K562 (cell line): ENCODE measurements around the gene RARRES2. TPM values are rescaled to one million over a fixed set of nuclear protein-coding genes. Genes with fewer than 3 reads are reported as not detected.
A peak's percentile ranks its signal among the peaks of the same experiment; 100 is the strongest.

Experiments used
- CAMTA2 ChIP-seq: fragments of 250-450 bp; sonication (Bioruptor Pico); conservative IDR thresholded peaks from 2 replicates; pipeline ENCODE4 v1.5.1; 2022
- DDX20 ChIP-seq: fragments of 450-650 bp; IDR thresholded peaks from 2 replicates; pipeline ENCODE4 v1.6.1; 2016; ENCODE audit warnings: missing genetic modification characterization, low read depth, mild to moderate bottlenecking, missing compliant biosample characterization, moderate library complexity
- KLF10 ChIP-seq: fragments of 250-450 bp; sonication (Bioruptor Pico); IDR thresholded peaks from 2 replicates; pipeline ENCODE4 v1.6.1; 2021; ENCODE audit warnings: matching md5 sums
- MGA ChIP-seq: fragments of 450-650 bp; IDR thresholded peaks from 2 replicates; pipeline ENCODE4 v1.6.1; 2016; ENCODE audit warnings: mild to moderate bottlenecking, moderate library complexity
- RBM34 ChIP-seq: fragments of 200-400 bp; formaldehyde crosslinking; IDR thresholded peaks from 2 replicates; pipeline ENCODE4 v1.6.1; 2018; ENCODE audit warnings: low read length, borderline replicate concordance; ENCODE audit not compliant: insufficient read depth
- RHOXF2B ChIP-seq: fragments of 250-450 bp; sonication (Bioruptor Pico); conservative IDR thresholded peaks from 2 replicates; pipeline ENCODE4 v1.5.1; 2021
- ZNF140 ChIP-seq: fragments of 250-450 bp; sonication (Bioruptor Pico); IDR thresholded peaks from 2 replicates; pipeline ENCODE4 v1.8.0; 2021; ENCODE audit warnings: moderate library complexity, mild to moderate bottlenecking, inconsistent platforms
- ZNF75A ChIP-seq: fragments of 450-650 bp; formaldehyde crosslinking; IDR thresholded peaks from 2 replicates; pipeline ENCODE4 v1.4.0; 2020; ENCODE audit warnings: mild to moderate bottlenecking
- polyA plus RNA-seq, 8 experiments: library from polyadenylated mRNA; depleted of rRNA in 4 of 8; stranded (reverse) in 5 of 8; unstranded in 3 of 8; fragments of >200 nt; fragmentation: Nextera tagmentation in 2 of 8; fragmentation: Illumina TruSeq in 1 of 8; extraction: Ambion mirVana in 2 of 8; extraction: Trizol in 1 of 8; gene quantifications; 2 replicates each; pipeline versions ENCODE4 v1.2.1 to v1.2.3, GENCODE V29; 2011 to 2014; ENCODE audit warnings: inconsistent platforms in 1 of 8, missing spikeins in 1 of 8
- total RNA-seq, 7 experiments: library from RNA; depleted of rRNA in 6 of 7; stranded (reverse); fragments of >200 nt in 6 of 7; fragmentation: Illumina TruSeq in 2 of 7; extraction: Trizol in 2 of 7; gene quantifications; 2 replicates each; pipeline versions ENCODE4 v1.2.1 to v1.2.3, GENCODE V29; 2011 to 2021; ENCODE audit warnings: low replicate concordance in 1 of 7
- TF ChIP-seq, protein P1 (sequence below): sonication (generic); formaldehyde crosslinking; IDR thresholded peaks from 2 replicates; pipeline ENCODE4 v1.8.1; 2023; ENCODE audit warnings: missing genetic modification reagents, mild to moderate bottlenecking, borderline replicate concordance

RARRES2 gene
- total and polyA plus RNA-seq, 9 of the 15 experiments (the other 6 are each of a cell fraction or from before 2014, with no cell fraction given): 0.11 to 1.7 (median 0.23) TPM; not detected in 6

DNA sequence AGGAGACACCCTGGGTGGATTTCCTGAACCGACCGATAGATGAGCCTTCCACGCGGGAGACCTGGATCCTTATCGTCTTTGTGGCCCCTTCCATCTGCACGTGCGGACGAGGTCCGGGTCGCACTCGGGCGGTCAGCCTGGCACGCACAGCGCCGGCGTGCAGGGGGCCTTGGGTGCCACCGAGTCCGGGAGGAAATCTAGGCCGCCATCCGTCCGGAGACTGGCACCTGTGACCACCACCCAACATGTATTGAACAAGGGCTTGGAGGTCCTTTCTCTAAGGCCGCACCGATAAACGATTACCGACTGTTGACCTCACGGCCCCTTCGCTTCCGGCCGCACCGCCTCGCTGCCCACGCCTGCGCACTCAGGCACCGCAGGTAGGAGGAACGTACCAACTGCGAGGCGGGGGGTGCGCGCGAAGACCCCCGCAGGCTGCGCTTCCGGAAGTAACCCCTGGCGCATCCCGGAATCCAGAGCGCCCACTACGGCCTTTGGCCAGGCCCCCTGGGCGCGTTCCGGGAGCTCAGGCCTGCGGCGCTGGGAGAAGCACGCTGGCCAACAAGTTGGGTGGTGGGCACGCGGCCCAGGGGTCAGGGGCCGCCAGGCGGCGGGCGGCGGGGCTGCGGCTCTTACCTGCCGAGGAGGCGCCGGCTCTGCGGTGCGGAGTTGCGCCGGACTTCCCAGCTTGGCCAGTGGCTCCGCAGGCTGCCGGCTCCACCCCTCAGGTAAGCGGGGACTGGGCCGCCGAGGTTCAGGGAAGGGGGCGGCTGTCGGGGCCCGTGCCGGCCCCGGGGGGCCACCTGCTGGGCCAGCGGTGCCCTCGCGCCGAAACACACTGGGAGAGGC, 18.4 kb downstream of the RARRES2 start, which contains the start of the genes ACTR3C and LRRC61 (continued):
- no peak for TF ChIP-seq KLF10
- TF ChIP-seq, protein P1, sequence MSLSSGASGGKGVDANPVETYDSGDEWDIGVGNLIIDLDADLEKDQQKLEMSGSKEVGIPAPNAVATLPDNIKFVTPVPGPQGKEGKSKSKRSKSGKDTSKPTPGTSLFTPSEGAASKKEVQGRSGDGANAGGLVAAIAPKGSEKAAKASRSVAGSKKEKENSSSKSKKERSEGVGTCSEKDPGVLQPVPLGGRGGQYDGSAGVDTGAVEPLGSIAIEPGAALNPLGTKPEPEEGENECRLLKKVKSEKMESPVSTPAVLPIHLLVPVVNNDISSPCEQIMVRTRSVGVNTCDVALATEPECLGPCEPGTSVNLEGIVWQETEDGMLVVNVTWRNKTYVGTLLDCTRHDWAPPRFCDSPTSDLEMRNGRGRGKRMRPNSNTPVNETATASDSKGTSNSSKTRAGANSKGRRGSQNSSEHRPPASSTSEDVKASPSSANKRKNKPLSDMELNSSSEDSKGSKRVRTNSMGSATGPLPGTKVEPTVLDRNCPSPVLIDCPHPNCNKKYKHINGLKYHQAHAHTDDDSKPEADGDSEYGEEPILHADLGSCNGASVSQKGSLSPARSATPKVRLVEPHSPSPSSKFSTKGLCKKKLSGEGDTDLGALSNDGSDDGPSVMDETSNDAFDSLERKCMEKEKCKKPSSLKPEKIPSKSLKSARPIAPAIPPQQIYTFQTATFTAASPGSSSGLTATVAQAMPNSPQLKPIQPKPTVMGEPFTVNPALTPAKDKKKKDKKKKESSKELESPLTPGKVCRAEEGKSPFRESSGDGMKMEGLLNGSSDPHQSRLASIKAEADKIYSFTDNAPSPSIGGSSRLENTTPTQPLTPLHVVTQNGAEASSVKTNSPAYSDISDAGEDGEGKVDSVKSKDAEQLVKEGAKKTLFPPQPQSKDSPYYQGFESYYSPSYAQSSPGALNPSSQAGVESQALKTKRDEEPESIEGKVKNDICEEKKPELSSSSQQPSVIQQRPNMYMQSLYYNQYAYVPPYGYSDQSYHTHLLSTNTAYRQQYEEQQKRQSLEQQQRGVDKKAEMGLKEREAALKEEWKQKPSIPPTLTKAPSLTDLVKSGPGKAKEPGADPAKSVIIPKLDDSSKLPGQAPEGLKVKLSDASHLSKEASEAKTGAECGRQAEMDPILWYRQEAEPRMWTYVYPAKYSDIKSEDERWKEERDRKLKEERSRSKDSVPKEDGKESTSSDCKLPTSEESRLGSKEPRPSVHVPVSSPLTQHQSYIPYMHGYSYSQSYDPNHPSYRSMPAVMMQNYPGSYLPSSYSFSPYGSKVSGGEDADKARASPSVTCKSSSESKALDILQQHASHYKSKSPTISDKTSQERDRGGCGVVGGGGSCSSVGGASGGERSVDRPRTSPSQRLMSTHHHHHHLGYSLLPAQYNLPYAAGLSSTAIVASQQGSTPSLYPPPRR (CRISPR knock-in tag): peak; percentile 97
- TF ChIP-seq CAMTA2: 0 out of 2 replicates have a peak, but pooled peaks have one; percentile 3
- peak; percentile 96; the same call in 1 of the 2 replicates for TF ChIP-seq RBM34
- no peak for TF ChIP-seq DDX20 (tag)
- no peak for TF ChIP-seq ZNF140 (CRISPR knock-in tag)
- TF ChIP-seq MGA: peak; percentile 99
- TF ChIP-seq ZNF75A (CRISPR knock-in tag): peak; percentile 73; the same call in 1 of the 2 replicates
- 0 out of 2 replicates have a peak, but pooled peaks have one; percentile 71 for TF ChIP-seq RHOXF2B (CRISPR knock-in tag)
